ENCODE results near the gene ARHGAP32.

DNA sequence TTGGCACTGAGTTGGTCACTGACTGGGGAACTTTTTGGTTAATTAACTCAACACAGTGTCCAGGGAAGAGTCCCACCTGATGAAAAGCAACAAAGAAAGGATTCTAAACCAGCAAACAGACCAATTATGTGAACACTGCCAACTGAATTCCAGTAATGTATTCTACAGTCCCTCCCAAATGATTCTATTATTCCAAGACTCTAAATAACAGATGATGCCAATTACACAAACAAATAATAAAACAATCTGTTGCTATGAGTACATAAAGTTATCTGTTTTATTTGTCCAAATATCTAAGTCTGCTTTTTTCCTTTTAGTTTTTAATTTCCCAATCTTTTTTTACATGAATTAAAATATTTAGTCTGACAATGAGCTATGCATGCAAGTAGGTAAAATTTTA is 151.2 kb downstream of the ARHGAP32 start:
- no peak for TF ChIP-seq CTCF (IDR thresholded peaks at IDR 0.05; ENCODE audit: insufficient read depth, low read length, poor library complexity, severe bottlenecking)
- no peak for TF ChIP-seq EZH2phosphoT487 (conservative IDR thresholded peaks at IDR 0.05; ENCODE audit: low read length)
